PC-3 (cell line): ENCODE results near the gene STRBP.

Source experiments
- EZH2 ChIP-seq: fragments of 300-600 bp; sonication (generic); IDR thresholded peaks from one replicate; pipeline ENCODE4 v1.6.1; 2017; ENCODE audit warnings: antibody characterized with exemption, mild to moderate bottlenecking, low read length; ENCODE audit not compliant: unreplicated experiment
- EZH2phosphoT487 ChIP-seq: fragments of 300-600 bp; sonication (generic); IDR thresholded peaks from 2 replicates; pipeline ENCODE4 v1.6.1; 2018; ENCODE audit warnings: mild to moderate bottlenecking, antibody characterized with exemption, low read length, borderline replicate concordance
- TF ChIP-seq, protein P1 (sequence below): fragments of 300-600 bp; sonication (generic); conservative IDR thresholded peaks from 2 replicates; pipeline ENCODE4 v1.5.1; 2017; ENCODE audit warnings: antibody characterized with exemption, low read depth, mild to moderate bottlenecking, low read length

DNA sequence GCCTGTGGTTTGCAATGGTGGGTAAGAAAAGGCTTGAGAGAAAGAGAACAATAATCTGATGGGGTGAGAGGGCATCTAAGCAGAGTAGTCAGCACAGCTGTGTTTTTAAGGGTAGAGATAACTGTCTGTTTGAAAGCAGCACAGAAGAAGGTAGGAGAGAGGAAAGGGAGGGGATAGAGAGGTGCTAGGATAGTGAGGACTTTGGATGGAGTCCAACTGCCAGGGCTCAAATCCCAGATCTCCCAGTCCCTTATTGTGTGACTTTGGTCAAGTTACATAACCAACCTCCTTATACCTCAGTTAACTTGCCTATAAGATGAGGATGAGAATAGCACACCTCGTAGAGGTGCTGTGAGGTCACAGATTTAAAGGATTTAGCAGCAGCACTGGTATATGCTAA lies 179.3 kb downstream of the STRBP start:
- TF ChIP-seq, protein P1, sequence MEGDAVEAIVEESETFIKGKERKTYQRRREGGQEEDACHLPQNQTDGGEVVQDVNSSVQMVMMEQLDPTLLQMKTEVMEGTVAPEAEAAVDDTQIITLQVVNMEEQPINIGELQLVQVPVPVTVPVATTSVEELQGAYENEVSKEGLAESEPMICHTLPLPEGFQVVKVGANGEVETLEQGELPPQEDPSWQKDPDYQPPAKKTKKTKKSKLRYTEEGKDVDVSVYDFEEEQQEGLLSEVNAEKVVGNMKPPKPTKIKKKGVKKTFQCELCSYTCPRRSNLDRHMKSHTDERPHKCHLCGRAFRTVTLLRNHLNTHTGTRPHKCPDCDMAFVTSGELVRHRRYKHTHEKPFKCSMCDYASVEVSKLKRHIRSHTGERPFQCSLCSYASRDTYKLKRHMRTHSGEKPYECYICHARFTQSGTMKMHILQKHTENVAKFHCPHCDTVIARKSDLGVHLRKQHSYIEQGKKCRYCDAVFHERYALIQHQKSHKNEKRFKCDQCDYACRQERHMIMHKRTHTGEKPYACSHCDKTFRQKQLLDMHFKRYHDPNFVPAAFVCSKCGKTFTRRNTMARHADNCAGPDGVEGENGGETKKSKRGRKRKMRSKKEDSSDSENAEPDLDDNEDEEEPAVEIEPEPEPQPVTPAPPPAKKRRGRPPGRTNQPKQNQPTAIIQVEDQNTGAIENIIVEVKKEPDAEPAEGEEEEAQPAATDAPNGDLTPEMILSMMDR: no peak
- no peak for TF ChIP-seq EZH2
- TF ChIP-seq EZH2phosphoT487: no peak
